Measurements from ENCODE around the gene TYMP.
A peak's percentile ranks its signal among the peaks of the same experiment; 100 is the strongest.

Gene TYMP

DNA sequence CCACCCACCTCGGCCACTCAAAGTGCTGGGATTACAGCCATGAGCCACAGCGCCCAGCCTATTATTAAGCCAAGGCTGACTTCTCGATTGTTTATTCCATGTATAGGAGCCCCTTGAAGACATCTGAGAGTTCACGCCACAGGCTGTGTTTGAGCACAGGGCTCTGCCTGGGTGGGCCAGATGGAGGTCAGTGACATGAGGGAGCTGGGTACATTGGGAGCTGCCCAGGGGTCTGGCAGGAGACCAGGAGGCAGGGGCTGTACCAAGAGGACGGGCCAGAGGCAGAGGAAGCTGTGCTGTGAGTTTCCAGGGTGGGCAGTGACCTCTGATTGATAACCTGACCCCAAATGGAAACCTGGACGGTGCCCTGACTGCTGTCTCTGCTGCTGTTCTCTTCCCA is 27.7 kb downstream of the TYMP start:
- TF ChIP-seq CTCF (IDR thresholded peaks at IDR 0.05; ENCODE audit: low read depth, low read length), result no peak
- H3K4me3 ChIP-seq (ENCODE audit: low read depth, low read length), result no peak overlapping the region

DNA sequence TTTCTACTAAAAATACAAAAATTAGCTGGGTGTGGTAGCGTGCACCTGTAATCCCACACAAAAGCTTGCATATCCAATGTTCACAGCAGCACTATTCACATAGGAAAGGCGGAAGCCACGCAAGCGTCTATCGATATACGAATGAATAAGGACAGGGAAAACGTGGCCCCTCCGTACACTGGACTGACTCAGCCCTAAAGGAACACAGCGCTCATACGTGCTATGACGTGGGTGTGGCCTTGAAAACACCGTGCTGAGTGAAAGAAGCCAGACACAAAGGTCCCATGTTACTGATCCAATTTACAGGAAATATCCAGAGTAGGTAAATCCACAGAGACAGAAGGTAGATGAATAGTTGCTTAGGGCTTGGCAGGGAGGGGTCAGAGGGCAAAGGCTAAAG is 29.4 kb downstream of the TYMP start:
- H3K4me3 ChIP-seq (ENCODE audit: low read depth, low read length), result no peak overlapping the region
- TF ChIP-seq CTCF (IDR thresholded peaks at IDR 0.05; ENCODE audit: low read depth, low read length), result no peak

- H3K4me3 ChIP-seq (ENCODE audit: low read depth, low read length), result no peak overlapping the region
- peak; percentile 62 for TF ChIP-seq CTCF (IDR thresholded peaks at IDR 0.05; ENCODE audit: low read depth, low read length)
Observed at GRCh38 chr22:50498322-50498890, 31.4 kb downstream of the TYMP start.

DNA sequence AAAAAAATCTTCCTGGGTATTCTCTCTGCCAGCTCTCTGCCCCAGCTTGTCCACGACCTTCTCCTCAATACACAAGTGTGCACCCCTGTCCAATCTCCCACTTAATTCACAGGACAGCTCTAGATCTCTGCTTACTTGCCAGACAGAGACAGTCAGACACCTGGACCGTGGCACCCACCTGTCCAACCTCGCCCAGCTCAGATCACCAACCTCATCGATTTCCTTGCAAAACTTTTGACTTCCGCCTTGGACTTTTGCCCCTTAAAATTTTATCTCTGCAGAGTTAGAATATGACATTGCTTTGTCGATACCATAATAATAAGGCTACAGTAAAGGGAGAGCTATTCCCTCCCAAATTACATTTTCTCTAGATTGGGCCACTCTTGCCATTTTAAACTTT is 32.7 kb downstream of the TYMP start:
- no peak for TF ChIP-seq CTCF (IDR thresholded peaks at IDR 0.05; ENCODE audit: low read depth, low read length)
- H3K4me3 ChIP-seq (ENCODE audit: low read depth, low read length), result no peak overlapping the region

DNA sequence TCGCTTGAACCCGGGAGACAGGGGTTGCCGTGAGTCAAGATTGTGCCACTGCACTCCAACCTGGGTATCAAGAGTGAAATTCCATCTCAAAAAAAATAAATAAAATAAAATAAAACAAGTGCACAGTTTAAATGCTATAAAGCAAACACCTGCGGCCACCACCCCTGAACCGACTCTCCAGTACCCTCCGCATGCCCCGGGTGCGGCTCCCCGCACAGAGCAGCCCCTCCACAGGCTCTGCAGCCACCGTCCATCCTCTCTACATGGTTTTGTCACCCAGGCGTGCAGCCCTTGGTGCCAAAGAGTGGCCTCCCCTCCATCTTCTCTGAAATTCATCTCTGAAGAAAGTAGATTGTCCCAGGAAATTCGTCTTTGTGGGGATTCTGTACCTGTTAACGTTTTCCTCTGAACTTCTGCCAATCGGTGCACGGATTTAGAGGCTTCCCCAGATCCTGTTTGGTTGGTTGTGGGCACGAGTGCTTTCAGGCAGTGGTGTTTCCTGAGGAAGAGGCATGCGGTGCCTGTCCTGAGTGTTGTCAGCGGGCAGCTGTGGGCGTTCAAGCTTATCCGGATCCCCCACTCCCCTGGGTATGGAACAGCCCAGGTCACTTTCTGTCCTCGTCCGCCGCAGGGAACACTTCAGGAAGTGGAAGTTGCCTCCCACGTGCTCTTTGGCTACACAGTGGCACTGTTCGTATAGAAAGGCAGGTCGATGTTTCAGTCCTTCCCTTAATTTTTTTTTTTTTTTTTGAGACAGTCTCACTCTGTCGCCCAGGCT is 39.1 kb downstream of the TYMP start:
- H3K4me3 ChIP-seq (ENCODE audit: low read depth, low read length), result no peak overlapping the region
- no peak for TF ChIP-seq CTCF (IDR thresholded peaks at IDR 0.05; ENCODE audit: low read depth, low read length)

GRCh38 chr22:50489363-50490243 is 40.2 kb downstream of the TYMP start:
- TF ChIP-seq CTCF (IDR thresholded peaks at IDR 0.05; ENCODE audit: low read depth, low read length), result no peak
- no peak overlapping the region for H3K4me3 ChIP-seq (ENCODE audit: low read depth, low read length)

- TF ChIP-seq CTCF (IDR thresholded peaks at IDR 0.05; ENCODE audit: low read depth, low read length), result no peak
- no peak overlapping the region for H3K4me3 ChIP-seq (ENCODE audit: low read depth, low read length)
Observed at GRCh38 chr22:50488886-50489285, 40.9 kb downstream of the TYMP start.

Data from WI38 (cell line).